ENCODE data around the gene LCN10. TPM values are rescaled to one million over a fixed set of nuclear protein-coding genes. Genes with fewer than 3 reads are reported as not detected.

Gene LCN10
- total RNA-seq, 6 donors from 2014 or later = 0.39 to 17.8 (median 2.2) TPM

DNA sequence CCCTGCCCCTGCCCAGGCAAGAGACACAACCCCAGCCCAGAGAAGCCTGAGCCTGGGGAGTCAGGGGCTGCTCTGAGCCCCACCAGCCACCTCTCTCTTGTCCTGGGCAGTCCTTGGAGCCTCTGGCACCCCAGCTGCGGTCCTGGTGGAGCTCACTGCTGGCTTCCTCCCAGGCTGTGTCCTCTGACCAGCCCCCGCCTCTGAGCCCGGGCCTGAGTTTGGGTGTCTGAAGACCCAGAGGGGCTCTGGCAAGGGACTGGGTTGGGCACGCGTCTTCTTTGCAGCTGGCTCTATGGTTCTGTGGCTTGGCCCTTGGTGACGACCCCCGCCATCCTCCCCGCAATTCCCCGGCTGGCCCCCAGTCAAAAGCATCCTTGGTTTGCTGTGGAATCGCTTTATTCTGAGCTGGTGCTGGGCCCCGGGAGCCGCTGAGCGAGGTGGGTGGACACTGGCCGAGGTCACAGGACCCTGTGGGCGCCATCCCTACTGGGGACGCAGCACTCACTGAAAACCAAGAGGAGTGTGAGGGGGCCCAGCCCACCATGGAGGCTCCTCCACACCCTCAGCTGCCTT is 985 bp upstream of the LCN10 start:
- H3K4me1 ChIP-seq = peaks cover 4 to 33% (median 22%) of the 10 kb centered on the region in 4 donors
- no peak overlapping the region for H3K27ac ChIP-seq
- TF ChIP-seq EP300 (IDR thresholded peaks at IDR 0.05) (no peak), POLR2AphosphoS5 (IDR thresholded peaks at IDR 0.05) (no peak), POLR2A (IDR thresholded peaks at IDR 0.05) (no peak)
- TF ChIP-seq, protein P1, sequence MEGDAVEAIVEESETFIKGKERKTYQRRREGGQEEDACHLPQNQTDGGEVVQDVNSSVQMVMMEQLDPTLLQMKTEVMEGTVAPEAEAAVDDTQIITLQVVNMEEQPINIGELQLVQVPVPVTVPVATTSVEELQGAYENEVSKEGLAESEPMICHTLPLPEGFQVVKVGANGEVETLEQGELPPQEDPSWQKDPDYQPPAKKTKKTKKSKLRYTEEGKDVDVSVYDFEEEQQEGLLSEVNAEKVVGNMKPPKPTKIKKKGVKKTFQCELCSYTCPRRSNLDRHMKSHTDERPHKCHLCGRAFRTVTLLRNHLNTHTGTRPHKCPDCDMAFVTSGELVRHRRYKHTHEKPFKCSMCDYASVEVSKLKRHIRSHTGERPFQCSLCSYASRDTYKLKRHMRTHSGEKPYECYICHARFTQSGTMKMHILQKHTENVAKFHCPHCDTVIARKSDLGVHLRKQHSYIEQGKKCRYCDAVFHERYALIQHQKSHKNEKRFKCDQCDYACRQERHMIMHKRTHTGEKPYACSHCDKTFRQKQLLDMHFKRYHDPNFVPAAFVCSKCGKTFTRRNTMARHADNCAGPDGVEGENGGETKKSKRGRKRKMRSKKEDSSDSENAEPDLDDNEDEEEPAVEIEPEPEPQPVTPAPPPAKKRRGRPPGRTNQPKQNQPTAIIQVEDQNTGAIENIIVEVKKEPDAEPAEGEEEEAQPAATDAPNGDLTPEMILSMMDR (IDR thresholded peaks at IDR 0.05) = no peak
- H3K4me3 ChIP-seq = no peak overlapping the region
- 93 to 94% methylated on average over 13 to 16 of the region's 16 CpGs for WGBS, 2 donors
- no peaks in the 10 kb centered on the region for H3K9me3 ChIP-seq
- ATAC-seq (ENCODE audit: low FRiP score in 2 of 2) = no peak
- DNase-seq = peak in 1 of 2 donors; percentile 55
- no peaks in the 10 kb centered on the region for H3K36me3 ChIP-seq
- peaks cover 0 to 27% (median 12%) of the 10 kb centered on the region in 4 donors for H3K27me3 ChIP-seq

DNA sequence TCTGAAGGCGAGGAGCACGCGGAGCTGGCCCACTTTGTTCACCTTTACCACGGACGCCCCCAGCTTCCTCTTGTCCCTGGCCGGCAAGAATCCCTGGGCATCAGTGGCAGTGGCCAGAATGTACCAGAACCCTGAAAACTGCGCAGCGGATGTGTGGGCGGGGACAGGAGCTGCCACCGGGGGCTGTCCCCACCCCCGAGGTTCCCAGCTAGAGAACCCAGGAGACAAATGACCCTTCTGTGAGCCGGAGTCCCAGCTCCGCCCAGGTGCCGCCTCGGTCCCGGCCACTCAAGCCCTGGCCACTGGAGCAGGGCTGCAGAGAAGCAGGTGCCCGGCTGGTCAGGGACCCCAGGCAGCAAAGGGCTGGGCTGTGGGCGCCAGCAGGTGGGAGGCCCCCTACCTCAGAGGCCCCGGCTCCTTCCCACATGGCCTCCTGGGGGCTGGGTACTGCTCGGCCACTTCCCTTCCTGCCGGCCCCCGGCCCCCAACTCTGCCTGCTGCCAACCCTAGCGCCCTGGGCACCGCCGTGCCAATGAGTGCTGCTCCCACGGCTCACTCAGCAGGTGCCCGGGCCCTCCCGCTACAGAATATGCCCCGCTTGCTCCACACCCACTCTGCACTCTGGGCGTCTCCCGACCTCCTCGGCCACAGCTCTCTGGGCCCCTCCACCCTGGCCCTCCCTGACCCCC is 713 bp downstream of the LCN10 start:
- 27% methylated on average over 15 to 32 of the region's 32 CpGs for WGBS, 2 donors
- Histone ChIP-seq H3K4me1 (peaks cover 4 to 33% (median 20%) of the 10 kb centered on the region in 4 donors), H3K9me3 (no peaks in the 10 kb centered on the region), H3K36me3 (no peaks in the 10 kb centered on the region), H3K4me3 (peak overlapping the region in 1 of 4 donors; percentile 12), H3K27me3 (peaks cover 0 to 27% (median 12%) of the 10 kb centered on the region in 4 donors), H3K27ac (no peak overlapping the region)
- TF ChIP-seq POLR2AphosphoS5 (IDR thresholded peaks at IDR 0.05) (no peak), EP300 (IDR thresholded peaks at IDR 0.05) (no peak), POLR2A (IDR thresholded peaks at IDR 0.05) (no peak)
- TF ChIP-seq, protein P1 (IDR thresholded peaks at IDR 0.05) = no peak
- ATAC-seq (ENCODE audit: low FRiP score in 2 of 2) (no peak), DNase-seq (peak; percentile 36 to 85)

DNA sequence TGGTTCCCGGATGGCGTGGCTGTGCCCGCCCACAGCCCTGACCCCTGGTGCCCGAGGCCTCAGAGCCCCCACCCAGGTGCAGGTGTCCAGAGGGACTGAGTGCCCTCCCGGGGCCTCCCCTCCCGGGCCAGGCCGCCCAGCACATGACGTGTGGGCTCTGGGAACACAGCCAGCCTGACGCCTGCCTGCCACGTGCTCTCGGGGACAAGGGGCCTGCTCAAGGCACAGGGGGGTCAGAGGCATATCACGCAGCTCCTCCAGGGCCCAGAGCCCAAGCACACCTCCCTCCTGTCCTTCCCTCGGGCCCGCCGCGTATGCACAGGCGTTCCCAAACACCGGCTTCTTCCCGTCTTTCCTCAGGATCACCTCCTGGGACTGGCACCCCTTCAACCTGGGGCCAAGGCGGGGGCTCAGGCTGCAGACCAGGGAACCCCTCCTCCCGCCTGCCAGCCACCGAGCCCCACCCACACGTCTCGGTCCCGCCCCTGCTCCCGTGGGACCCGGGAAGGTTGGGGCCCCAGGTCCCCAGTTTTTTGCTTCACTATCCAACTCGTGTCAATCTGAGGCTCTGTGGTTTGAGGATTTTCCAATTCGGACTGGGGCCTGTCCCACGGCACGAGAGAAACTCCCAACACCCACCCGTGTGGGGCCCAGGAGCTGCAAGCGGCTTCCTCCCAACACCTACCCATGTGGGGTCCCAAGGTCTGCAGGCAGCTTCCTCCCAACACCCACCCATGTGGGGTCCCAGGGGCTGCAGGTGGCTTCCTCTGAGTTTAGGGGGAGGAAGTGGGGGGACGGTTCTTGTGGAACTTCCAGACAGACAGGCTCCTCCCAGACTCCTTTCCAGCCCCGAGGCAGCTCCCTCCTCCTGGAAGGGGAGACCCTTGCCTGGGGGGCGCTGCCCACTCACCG is 1.5 kb downstream of the LCN10 start:
- DNase-seq (peak in 1 of 2 donors; percentile 85), ATAC-seq (ENCODE audit: low FRiP score in 2 of 2) (no peak)
- Histone ChIP-seq H3K27me3 (peaks cover 0 to 27% (median 12%) of the 10 kb centered on the region in 4 donors), H3K27ac (no peak overlapping the region), H3K4me1 (peaks cover 4 to 33% (median 20%) of the 10 kb centered on the region in 4 donors), H3K9me3 (no peaks in the 10 kb centered on the region), H3K36me3 (no peaks in the 10 kb centered on the region), H3K4me3 (peak overlapping the region in 1 of 4 donors; percentile 12)
- TF ChIP-seq POLR2AphosphoS5 (IDR thresholded peaks at IDR 0.05) (no peak), EP300 (IDR thresholded peaks at IDR 0.05) (no peak), POLR2A (IDR thresholded peaks at IDR 0.05) (no peak)
- TF ChIP-seq, protein P1 (IDR thresholded peaks at IDR 0.05) = no peak
- 24 to 43% methylated on average over 12 to 32 of the region's 37 CpGs for WGBS, 2 donors

DNA sequence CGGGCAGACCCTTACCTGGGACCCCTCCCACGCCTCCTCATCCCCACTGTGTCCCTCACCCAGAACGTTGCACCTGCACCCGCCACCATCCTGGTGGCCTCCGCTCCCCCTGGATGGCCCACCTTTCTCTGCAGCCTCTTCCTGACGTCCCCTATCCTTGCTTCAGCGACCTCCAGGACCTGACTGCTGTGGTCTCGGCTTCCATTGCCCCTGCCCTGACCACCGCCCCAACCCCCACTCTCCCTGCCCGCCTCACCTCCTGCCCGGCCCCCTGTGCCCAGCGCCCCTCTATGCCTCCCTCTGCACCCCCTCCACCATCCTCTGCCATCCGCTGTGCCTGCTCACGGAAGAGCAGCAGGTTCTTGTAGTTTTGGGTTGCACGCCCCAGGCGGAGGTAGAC is 2.2 kb downstream of the LCN10 start:
- Histone ChIP-seq H3K36me3 (no peaks in the 10 kb centered on the region), H3K4me3 (no peak overlapping the region), H3K27ac (no peak overlapping the region), H3K9me3 (no peaks in the 10 kb centered on the region), H3K27me3 (peaks cover 0 to 27% (median 12%) of the 10 kb centered on the region in 4 donors), H3K4me1 (peaks cover 4 to 32% (median 20%) of the 10 kb centered on the region in 4 donors)
- 80 to 86% methylated on average over 15 to 16 of the region's 16 CpGs for WGBS, 2 donors
- peak in 1 of 2 donors; percentile 61 for DNase-seq
- TF ChIP-seq POLR2A (IDR thresholded peaks at IDR 0.05) (no peak), POLR2AphosphoS5 (IDR thresholded peaks at IDR 0.05) (no peak), EP300 (IDR thresholded peaks at IDR 0.05) (no peak)
- TF ChIP-seq, protein P1 (IDR thresholded peaks at IDR 0.05) = no peak
- no peak for ATAC-seq (ENCODE audit: low FRiP score in 2 of 2)

Data from upper lobe of left lung (tissue), 6 donors.